ENCODE measurements around the gene DPM1. TPM values are rescaled to one million over a fixed set of nuclear protein-coding genes. Genes with fewer than 3 reads are reported as not detected.

The DPM1 gene
- polyA plus RNA-seq, 1 of the 3 experiments (the other 2 are of a cell fraction) = 72.1 TPM

DNA sequence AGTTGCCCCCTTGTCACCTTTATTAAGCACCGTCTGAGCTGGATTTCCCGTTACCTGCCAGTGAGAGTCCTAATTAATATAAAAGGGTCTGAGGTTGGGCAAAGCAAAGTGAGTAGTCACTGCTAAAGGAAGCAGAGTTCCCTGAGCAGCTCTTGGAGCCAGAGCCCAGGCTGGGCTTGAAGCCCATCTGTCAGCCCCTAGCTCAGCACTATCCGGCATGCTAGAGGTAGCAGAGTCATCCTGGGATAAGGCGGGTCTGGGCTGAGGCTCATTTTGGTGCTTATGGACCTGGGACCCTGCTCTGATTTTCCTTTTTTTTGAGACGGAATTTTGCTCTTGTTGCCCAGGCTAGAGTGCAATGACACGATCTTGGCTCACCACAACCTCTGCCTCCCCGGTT lies 73.3 kb downstream of the DPM1 start:
- ChIA-PET CTCF (interaction anchor here (1.0 to 3.1 kb wide), 3 partner anchors 13 to 91 kb away, joined by 5 to 17 read pairs (median 6); partner anchors contain the start of gene BCAS4), POLR2A (no interaction called here)
- no peak overlapping the region for H3K9ac ChIP-seq
- H2AFZ ChIP-seq (ENCODE audit: low read depth) = no peak overlapping the region
- no peaks in the 10 kb centered on the region for H3K9me3 ChIP-seq
- no peaks in the 10 kb centered on the region for H3K9me2 ChIP-seq
- no peak overlapping the region for H3K27ac ChIP-seq (ENCODE audit: low read depth in 2 of 2, low read length in 1 of 2)
- H3K36me3 ChIP-seq (replicated peaks in 1 of 2; ENCODE audit: control insufficient read depth in 1 of 2, insufficient read depth in 2 of 2, low read length in 1 of 2) = peaks cover 28 to 34% of the 10 kb centered on the region in 2 experiments
- TF ChIP-seq FOXM1 (IDR thresholded peaks at IDR 0.05; ENCODE audit: low read depth) (no peak), RFX5 (IDR thresholded peaks at IDR 0.05; ENCODE audit: low read length) (no peak), POLR2AphosphoS5 (IDR thresholded peaks at IDR 0.05; ENCODE audit: low read depth, low read length) (no peak), CHD2 (IDR thresholded peaks at IDR 0.05; ENCODE audit: low read length, partially characterized antibody) (no peak), TAF1 (IDR thresholded peaks at IDR 0.05; ENCODE audit: borderline replicate concordance, low read depth, low read length) (no peak), SMC3 (IDR thresholded peaks at IDR 0.05; ENCODE audit: low read depth, low read length) (no peak), MEF2A (IDR thresholded peaks at IDR 0.05; ENCODE audit: borderline replicate concordance, low read depth) (no peak), FOXJ3 (CRISPR knock-in tag; IDR thresholded peaks at IDR 0.05) (no peak), RCOR1 (IDR thresholded peaks at IDR 0.05; ENCODE audit: low read length) (no peak), ELF1 (IDR thresholded peaks at IDR 0.05) (no peak), TCF12 (IDR thresholded peaks at IDR 0.05) (no peak), TEAD4 (IDR thresholded peaks at IDR 0.05; ENCODE audit: borderline replicate concordance, insufficient read depth) (no peak), YY1 (IDR thresholded peaks at IDR 0.05; ENCODE audit: low read depth) (no peak), GATA2 (CRISPR knock-in tag; IDR thresholded peaks at IDR 0.05) (no peak), NFIC (IDR thresholded peaks at IDR 0.05; ENCODE audit: borderline replicate concordance) (no peak), RXRA (IDR thresholded peaks at IDR 0.05; ENCODE audit: borderline replicate concordance, low read depth) (no peak)
- TF ChIP-seq, protein P1, sequence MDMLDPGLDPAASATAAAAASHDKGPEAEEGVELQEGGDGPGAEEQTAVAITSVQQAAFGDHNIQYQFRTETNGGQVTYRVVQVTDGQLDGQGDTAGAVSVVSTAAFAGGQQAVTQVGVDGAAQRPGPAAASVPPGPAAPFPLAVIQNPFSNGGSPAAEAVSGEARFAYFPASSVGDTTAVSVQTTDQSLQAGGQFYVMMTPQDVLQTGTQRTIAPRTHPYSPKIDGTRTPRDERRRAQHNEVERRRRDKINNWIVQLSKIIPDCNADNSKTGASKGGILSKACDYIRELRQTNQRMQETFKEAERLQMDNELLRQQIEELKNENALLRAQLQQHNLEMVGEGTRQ (IDR thresholded peaks at IDR 0.05; ENCODE audit: borderline replicate concordance, low read depth, low read length) = no peak
- TF ChIP-seq, protein P2, sequence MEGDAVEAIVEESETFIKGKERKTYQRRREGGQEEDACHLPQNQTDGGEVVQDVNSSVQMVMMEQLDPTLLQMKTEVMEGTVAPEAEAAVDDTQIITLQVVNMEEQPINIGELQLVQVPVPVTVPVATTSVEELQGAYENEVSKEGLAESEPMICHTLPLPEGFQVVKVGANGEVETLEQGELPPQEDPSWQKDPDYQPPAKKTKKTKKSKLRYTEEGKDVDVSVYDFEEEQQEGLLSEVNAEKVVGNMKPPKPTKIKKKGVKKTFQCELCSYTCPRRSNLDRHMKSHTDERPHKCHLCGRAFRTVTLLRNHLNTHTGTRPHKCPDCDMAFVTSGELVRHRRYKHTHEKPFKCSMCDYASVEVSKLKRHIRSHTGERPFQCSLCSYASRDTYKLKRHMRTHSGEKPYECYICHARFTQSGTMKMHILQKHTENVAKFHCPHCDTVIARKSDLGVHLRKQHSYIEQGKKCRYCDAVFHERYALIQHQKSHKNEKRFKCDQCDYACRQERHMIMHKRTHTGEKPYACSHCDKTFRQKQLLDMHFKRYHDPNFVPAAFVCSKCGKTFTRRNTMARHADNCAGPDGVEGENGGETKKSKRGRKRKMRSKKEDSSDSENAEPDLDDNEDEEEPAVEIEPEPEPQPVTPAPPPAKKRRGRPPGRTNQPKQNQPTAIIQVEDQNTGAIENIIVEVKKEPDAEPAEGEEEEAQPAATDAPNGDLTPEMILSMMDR (IDR thresholded peaks at IDR 0.05) = no peak
- TF ChIP-seq, protein P3, sequence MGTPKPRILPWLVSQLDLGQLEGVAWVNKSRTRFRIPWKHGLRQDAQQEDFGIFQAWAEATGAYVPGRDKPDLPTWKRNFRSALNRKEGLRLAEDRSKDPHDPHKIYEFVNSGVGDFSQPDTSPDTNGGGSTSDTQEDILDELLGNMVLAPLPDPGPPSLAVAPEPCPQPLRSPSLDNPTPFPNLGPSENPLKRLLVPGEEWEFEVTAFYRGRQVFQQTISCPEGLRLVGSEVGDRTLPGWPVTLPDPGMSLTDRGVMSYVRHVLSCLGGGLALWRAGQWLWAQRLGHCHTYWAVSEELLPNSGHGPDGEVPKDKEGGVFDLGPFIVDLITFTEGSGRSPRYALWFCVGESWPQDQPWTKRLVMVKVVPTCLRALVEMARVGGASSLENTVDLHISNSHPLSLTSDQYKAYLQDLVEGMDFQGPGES (IDR thresholded peaks at IDR 0.05; ENCODE audit: low read depth, low read length) = no peak
- TF ChIP-seq, protein P4, sequence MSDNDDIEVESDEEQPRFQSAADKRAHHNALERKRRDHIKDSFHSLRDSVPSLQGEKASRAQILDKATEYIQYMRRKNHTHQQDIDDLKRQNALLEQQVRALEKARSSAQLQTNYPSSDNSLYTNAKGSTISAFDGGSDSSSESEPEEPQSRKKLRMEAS (IDR thresholded peaks at IDR 0.05; ENCODE audit: low read depth) = no peak
- no peak overlapping the region for H3K4me3 ChIP-seq (ENCODE audit: low read depth in 2 of 2, low read length in 1 of 2)
- no peak for DNase-seq
- peaks cover under 1% of the 10 kb centered on the region for H4K20me1 ChIP-seq (ENCODE audit: insufficient read depth)
- no peaks in the 10 kb centered on the region for H3K4me1 ChIP-seq (ENCODE audit: control insufficient read depth in 1 of 2, insufficient read depth in 2 of 2, low read depth in 1 of 2, low read length in 1 of 2)
- no peak overlapping the region for H3K4me2 ChIP-seq
- peaks cover 21% of the 10 kb centered on the region for H3F3A ChIP-seq (replicated peaks; ENCODE audit: insufficient read depth)
- no peaks in the 10 kb centered on the region for H3K27me3 ChIP-seq (ENCODE audit: insufficient read depth)
- WGBS (ENCODE audit: low lambda C conversion rate) = 95% methylated on average over 7 of the region's 7 CpGs
- peaks cover 12% of the 10 kb centered on the region; the same call in 1 of the 2 replicates for H3K79me2 ChIP-seq (ENCODE audit: insufficient read depth)

Other genes starting within 250 kb of the DPM1 start
- gene PARD6B, start 227.0 kb downstream of the DPM1 start, polyA plus RNA-seq (2012; rRNA removed) = 0.49 and 0.57 TPM in 2 replicates
- gene BCAS4, start 163.5 kb downstream of the DPM1 start, polyA plus RNA-seq (2012; rRNA removed) = 23.3 and 43.8 TPM in 2 replicates
- gene ADNP, start 27.1 kb downstream of the DPM1 start, polyA plus RNA-seq (2012; rRNA removed) = 13.3 TPM in 2 replicates
- 4.0 and 4.4 TPM in 2 replicates for gene MOCS3, start 286 bp upstream of the DPM1 start, polyA plus RNA-seq (2012; rRNA removed)
- 11.2 and 13.8 TPM in 2 replicates for gene KCNG1, start 64.6 kb upstream of the DPM1 start, polyA plus RNA-seq (2012; rRNA removed)

Data from SK-N-SH (cell line).